B cell (primary cell): Measurements from ENCODE around the gene HHIPL1.

Experiments
- EZH2 ChIP-seq: IDR thresholded peaks from 2 replicates; pipeline ENCODE4 v1.6.1; 2012; ENCODE audit warnings: borderline replicate concordance, low read depth, mild to moderate bottlenecking, moderate library complexity, low read length; ENCODE audit not compliant: insufficient read depth, poor library complexity, severe bottlenecking
- TF ChIP-seq, protein P1 (sequence below): fragments of 200-600 bp; IDR thresholded peaks from one replicate; pipeline ENCODE4 v1.8.0; 2022; ENCODE audit warnings: antibody characterized with exemption, mild to moderate bottlenecking

- TF ChIP-seq, protein P1, sequence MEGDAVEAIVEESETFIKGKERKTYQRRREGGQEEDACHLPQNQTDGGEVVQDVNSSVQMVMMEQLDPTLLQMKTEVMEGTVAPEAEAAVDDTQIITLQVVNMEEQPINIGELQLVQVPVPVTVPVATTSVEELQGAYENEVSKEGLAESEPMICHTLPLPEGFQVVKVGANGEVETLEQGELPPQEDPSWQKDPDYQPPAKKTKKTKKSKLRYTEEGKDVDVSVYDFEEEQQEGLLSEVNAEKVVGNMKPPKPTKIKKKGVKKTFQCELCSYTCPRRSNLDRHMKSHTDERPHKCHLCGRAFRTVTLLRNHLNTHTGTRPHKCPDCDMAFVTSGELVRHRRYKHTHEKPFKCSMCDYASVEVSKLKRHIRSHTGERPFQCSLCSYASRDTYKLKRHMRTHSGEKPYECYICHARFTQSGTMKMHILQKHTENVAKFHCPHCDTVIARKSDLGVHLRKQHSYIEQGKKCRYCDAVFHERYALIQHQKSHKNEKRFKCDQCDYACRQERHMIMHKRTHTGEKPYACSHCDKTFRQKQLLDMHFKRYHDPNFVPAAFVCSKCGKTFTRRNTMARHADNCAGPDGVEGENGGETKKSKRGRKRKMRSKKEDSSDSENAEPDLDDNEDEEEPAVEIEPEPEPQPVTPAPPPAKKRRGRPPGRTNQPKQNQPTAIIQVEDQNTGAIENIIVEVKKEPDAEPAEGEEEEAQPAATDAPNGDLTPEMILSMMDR, result no peak
- TF ChIP-seq EZH2, result no peak
These were observed 59.1 kb downstream of the HHIPL1 start for GRCh38 chr14:99704037-99704436.
